Measurements from ENCODE around the gene PRKN.

Gene PRKN

DNA sequence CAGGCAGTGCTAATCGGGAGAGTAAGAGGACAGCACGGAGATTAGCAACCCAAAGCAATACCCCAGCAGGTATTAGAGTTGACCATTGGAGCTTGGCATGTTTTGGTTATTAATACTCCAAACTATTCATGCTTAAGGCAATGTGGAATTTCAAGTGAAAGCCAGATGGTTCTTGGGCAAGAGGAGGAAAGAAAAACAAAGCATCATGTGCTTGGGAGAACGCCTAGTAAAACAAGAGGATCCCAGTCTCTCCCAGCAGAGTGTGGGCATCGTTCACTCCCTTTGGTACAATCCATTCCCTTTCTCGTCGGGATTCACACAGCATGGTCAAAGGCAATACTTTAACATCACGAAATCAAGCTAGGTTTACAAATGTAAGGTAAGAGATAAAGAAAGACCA is 349.8 kb downstream of the PRKN start:
- TF ChIP-seq GATA3 (IDR thresholded peaks at IDR 0.05; ENCODE audit: low read depth, low read length) (no peak), GATA2 (IDR thresholded peaks at IDR 0.05; ENCODE audit: low read depth, low read length) (no peak)

DNA sequence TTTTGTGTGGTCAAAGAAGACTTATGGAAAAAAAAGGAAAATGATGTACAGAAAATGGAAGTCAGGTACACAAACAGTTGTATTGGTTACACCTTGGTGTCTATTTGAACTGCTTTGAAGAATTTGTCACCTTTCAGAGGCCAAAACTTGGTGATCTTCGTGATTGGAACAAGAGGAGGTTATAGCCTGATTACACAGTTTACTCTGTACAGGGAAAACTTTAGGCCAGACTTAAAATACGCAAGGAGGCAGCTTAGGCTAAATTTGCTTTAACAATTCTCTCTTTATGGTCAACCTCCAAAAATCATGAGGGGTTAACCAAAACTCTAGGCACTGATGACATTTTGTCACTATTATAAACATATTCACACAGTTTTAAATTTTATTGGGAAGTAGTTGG is 353.7 kb downstream of the PRKN start:
- TF ChIP-seq GATA2 (IDR thresholded peaks at IDR 0.05; ENCODE audit: low read depth, low read length), result no peak
- no peak for TF ChIP-seq GATA3 (IDR thresholded peaks at IDR 0.05; ENCODE audit: low read depth, low read length)

DNA sequence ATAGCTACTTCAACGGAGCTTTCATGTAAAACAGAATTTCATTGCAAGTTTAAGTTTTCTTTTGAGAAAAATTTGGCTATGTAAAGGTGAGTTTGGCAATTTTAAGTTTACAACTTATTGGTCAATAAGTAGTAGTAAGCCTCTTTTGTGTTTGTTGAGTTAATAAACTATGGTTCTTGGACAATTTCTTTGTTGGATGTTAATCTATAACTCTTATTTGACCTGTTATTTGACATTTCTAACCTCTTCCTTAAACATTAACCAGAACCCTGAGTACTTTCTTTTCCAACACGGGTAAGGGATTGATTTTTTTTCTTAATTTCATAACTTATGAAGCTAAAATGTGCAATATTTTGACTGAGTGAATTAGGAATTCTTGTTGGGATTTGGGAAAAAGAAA is 354.4 kb downstream of the PRKN start:
- no peak for TF ChIP-seq GATA2 (IDR thresholded peaks at IDR 0.05; ENCODE audit: low read depth, low read length)
- no peak for TF ChIP-seq GATA3 (IDR thresholded peaks at IDR 0.05; ENCODE audit: low read depth, low read length)

- no peak for TF ChIP-seq GATA2 (IDR thresholded peaks at IDR 0.05; ENCODE audit: low read depth, low read length)
- TF ChIP-seq GATA3 (IDR thresholded peaks at IDR 0.05; ENCODE audit: low read depth, low read length), result no peak
These were observed 355.5 kb downstream of the PRKN start for GRCh38 chr6:162372106-162372505.

- TF ChIP-seq GATA2 (IDR thresholded peaks at IDR 0.05; ENCODE audit: low read depth, low read length) (no peak), GATA3 (IDR thresholded peaks at IDR 0.05; ENCODE audit: low read depth, low read length) (no peak)
These were observed 356.4 kb downstream of the PRKN start for GRCh38 chr6:162371121-162371520.

DNA sequence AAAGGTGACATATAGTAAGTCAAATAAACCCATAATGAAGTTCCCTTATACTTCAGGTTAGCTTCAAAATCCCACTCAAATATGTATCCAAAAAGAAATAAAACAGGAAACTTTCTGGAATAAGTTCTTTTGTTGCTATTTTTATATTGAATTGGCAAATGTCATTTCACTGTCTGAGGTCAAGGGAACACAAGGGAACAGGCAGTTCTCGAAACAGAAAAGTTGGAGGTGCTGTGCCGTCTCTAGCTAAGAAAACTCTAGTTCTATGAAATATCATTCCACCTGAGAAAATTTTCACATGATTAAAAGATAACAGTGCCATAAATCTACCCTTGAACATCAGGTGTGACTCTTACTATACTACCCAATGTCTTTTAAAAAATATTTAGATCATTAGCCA is 358.5 kb downstream of the PRKN start:
- TF ChIP-seq GATA2 (IDR thresholded peaks at IDR 0.05; ENCODE audit: low read depth, low read length) (no peak), GATA3 (IDR thresholded peaks at IDR 0.05; ENCODE audit: low read depth, low read length) (no peak)

GRCh38 chr6:162364488-162364887 is 363.1 kb downstream of the PRKN start:
- TF ChIP-seq GATA2 (IDR thresholded peaks at IDR 0.05; ENCODE audit: low read depth, low read length) (no peak), GATA3 (IDR thresholded peaks at IDR 0.05; ENCODE audit: low read depth, low read length) (no peak)

DNA sequence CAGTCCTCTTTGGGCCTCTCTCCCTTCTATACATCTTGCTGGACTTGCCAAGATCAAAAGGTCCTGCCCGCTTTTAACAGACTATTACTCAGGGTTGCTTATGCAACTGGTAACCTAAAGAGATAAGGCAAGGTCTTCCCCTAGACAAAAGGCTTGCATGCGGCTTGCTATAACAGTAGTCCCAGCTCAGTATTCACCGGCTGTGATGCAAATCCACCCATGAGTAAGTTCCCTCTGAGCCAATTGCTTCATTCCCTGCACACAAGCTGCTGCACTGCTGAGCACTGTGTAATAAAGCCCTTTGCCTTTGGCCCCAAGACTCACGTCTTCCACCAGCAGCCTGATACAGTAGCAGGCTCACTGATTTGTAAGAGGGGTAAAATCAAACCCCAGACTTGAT is 363.8 kb downstream of the PRKN start:
- no peak for TF ChIP-seq GATA2 (IDR thresholded peaks at IDR 0.05; ENCODE audit: low read depth, low read length)
- TF ChIP-seq GATA3 (IDR thresholded peaks at IDR 0.05; ENCODE audit: low read depth, low read length), result no peak

GRCh38 chr6:162360901-162361567 is 366.5 kb downstream of the PRKN start:
- TF ChIP-seq GATA3 (IDR thresholded peaks at IDR 0.05; ENCODE audit: low read depth, low read length), result no peak
- TF ChIP-seq GATA2 (IDR thresholded peaks at IDR 0.05; ENCODE audit: low read depth, low read length), result no peak

DNA sequence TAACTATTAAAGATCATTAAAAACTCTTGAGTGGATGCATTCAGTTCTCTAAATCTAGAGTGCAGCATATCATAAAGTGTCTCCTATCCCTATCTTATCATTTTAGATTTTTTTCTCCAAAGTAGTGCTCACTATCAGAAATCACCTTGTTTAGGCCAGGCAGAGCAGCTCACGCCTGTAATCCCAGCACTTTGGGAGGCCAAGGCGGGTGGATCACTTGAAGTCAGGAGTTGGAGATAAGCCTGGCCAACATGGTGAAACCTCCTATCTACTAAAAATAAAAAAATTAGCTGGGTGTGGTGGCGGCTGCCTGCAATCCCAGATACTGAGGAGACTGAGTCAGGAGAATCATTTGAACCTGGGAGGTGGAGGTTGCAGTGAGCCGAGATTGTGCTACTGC is 368.9 kb downstream of the PRKN start:
- no peak for TF ChIP-seq GATA3 (IDR thresholded peaks at IDR 0.05; ENCODE audit: low read depth, low read length)
- TF ChIP-seq GATA2 (IDR thresholded peaks at IDR 0.05; ENCODE audit: low read depth, low read length), result no peak

DNA sequence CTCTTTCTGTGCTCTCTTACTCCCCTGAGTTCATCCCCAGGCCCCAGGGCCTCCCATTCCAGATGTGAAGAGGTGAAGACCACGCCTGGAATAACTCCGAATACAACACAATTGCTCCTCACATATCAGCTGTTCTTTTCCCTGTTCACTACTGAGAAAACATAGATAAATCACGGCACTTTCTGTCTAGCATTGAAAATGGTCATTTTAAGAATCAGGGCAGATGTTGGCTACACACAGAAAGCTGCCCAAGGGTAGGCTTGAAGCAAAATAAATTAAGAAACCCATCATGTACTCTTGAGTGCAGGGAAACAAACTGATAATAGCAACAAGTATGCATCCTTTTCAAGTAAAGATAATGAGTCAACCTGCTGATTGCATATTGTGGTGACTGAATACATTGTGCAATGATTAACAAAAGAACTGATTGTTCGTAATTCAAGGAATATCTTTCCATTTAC is 382.5 kb downstream of the PRKN start:
- no peak for TF ChIP-seq GATA2 (IDR thresholded peaks at IDR 0.05; ENCODE audit: low read depth, low read length)
- TF ChIP-seq GATA3 (IDR thresholded peaks at IDR 0.05; ENCODE audit: low read depth, low read length), result no peak

DNA sequence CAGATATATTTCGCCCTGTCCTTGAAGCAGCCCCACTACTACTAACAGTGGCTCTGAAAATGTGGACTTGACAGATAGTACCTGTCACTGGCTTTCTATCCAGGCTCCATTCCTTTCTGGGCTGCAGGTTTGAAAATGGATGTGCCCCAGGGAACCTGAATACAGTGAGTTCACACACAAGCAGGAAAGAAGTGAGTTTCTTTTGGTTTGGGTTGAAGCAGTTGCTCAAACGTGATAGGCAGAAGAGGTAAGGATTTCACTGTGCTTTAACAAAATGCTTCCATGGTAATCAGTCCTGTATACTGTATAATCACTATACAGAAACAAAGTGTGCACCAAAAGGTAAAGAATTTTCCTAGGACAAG is 382.9 kb downstream of the PRKN start:
- TF ChIP-seq GATA2 (IDR thresholded peaks at IDR 0.05; ENCODE audit: low read depth, low read length), result no peak
- TF ChIP-seq GATA3 (IDR thresholded peaks at IDR 0.05; ENCODE audit: low read depth, low read length), result no peak

- no peak for TF ChIP-seq GATA2 (IDR thresholded peaks at IDR 0.05; ENCODE audit: low read depth, low read length)
- no peak for TF ChIP-seq GATA3 (IDR thresholded peaks at IDR 0.05; ENCODE audit: low read depth, low read length)
These were observed 383.5 kb downstream of the PRKN start for GRCh38 chr6:162343936-162344645.

DNA sequence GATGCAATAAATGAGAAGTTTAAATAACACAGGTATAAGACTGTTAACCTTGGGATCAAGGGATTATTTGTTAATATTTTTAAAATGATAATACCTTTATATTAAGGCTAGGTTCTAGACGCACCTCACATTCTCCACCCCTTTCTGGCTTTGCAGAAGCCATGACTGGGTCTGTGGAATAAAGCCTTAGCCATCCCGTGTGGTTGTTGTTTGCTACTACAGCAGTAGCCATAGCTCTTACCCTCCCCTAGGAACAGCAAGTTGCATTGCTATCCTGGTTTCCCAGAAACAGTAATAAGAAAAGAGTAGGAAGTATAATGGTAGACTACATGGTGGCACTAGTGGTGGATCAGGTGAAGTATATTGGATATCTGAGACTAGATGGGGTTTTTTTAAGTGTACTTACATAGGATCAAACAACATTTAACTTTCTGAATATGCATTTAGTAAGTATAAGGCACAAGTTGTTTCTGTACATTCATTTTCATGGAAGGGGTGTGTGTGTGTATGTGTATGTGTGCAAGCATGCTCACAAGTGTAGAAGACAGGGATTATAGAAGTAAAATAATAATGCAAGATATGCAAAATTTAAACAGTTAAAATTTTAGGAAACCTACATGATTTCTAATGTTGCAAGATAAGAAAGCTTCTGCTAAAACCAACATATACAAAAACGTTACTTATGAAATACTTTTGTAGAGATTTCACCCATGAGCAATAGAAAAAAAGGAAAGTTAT is 384.2 kb downstream of the PRKN start:
- TF ChIP-seq GATA2 (IDR thresholded peaks at IDR 0.05; ENCODE audit: low read depth, low read length), result no peak

DNA sequence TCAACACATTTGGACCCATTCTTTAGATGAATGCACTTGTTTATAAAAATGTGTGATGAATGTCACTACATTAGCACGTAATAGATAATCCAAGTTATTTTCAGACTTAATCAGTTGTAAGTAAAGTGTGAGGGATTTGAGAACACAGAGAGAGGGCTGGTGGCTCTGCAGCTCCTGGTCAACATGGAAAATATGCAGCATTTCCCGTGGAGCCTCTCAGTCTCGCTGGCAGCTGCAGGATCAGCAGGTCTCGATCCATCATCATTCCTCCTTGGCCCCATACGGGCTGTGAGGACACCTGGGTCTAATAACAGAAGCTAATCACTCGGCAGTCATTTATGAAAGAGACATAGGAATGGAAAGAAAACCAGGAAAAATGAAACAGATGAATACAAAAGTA is 390.2 kb downstream of the PRKN start:
- no peak for TF ChIP-seq GATA3 (IDR thresholded peaks at IDR 0.05; ENCODE audit: low read depth, low read length)
- TF ChIP-seq GATA2 (IDR thresholded peaks at IDR 0.05; ENCODE audit: low read depth, low read length), result no peak
